GM12878 (cell line): ENCODE results near the gene GPR34. TPM values are rescaled to one million over a fixed set of nuclear protein-coding genes. Genes with fewer than 3 reads are reported as not detected.

Experiments
- BCL11A ChIP-seq: IDR thresholded peaks from 2 replicates; pipeline ENCODE4 v1.6.1; 2011; ENCODE audit warnings: low read depth, low read length
- CBFB ChIP-seq: IDR thresholded peaks from 2 replicates; pipeline ENCODE4 v1.6.1; 2016; ENCODE audit warnings: antibody characterized with exemption, low read depth
- CBX5 ChIP-seq: sonication (generic); IDR thresholded peaks from 2 replicates; pipeline ENCODE4 v1.6.1; 2016; ENCODE audit warnings: low read depth, moderate library complexity, mild to moderate bottlenecking, inconsistent platforms
- CEBPZ ChIP-seq: fragments of 150-350 bp; IDR thresholded peaks from 2 replicates; pipeline ENCODE4 v1.6.1; 2016; ENCODE audit warnings: low read depth, low read length
- E2F4 ChIP-seq: IDR thresholded peaks from 2 replicates; pipeline ENCODE4 v1.6.1; 2012; ENCODE audit warnings: low read depth, low read length, improper control_type of control experiment
- FOS ChIP-seq: IDR thresholded peaks from 3 replicates; pipeline ENCODE4 v1.6.1; 2011; ENCODE audit warnings: borderline replicate concordance; ENCODE audit not compliant: insufficient read length; ENCODE audit errors: extremely low read depth
- FOXM1 ChIP-seq: IDR thresholded peaks from 2 replicates; pipeline ENCODE4 v1.6.1; 2012; ENCODE audit warnings: low read depth, mild to moderate bottlenecking, inconsistent platforms, low read length, moderate library complexity
- HDGF ChIP-seq: fragments of 450-650 bp; IDR thresholded peaks from 2 replicates; pipeline ENCODE4 v1.6.1; 2016; ENCODE audit warnings: antibody characterized with exemption
- IRF3 ChIP-seq: fragments of 450-650 bp; IDR thresholded peaks from 2 replicates; pipeline ENCODE4 v1.6.1; 2014; ENCODE audit warnings: mild to moderate bottlenecking
- IRF4 ChIP-seq: IDR thresholded peaks from 2 replicates; pipeline ENCODE4 v1.6.1; 2011; ENCODE audit warnings: low read depth, low read length
- KAT2A ChIP-seq: conservative IDR thresholded peaks from 2 replicates; pipeline ENCODE4 v1.6.1; 2011; ENCODE audit warnings: low read depth, low read length; ENCODE audit not compliant: control insufficient read depth
- NFXL1 ChIP-seq: fragments of 450-650 bp; IDR thresholded peaks from 2 replicates; pipeline ENCODE4 v1.6.1; 2017; ENCODE audit warnings: antibody characterized with exemption, mild to moderate bottlenecking, borderline replicate concordance
- NKRF ChIP-seq: fragments of 450-650 bp; conservative IDR thresholded peaks from 2 replicates; pipeline ENCODE4 v1.6.1; 2017; ENCODE audit warnings: mild to moderate bottlenecking, moderate library complexity
- RAD51 ChIP-seq: fragments of 450-650 bp; IDR thresholded peaks from 2 replicates; pipeline ENCODE4 v1.6.1; 2016; ENCODE audit warnings: moderate library complexity, mild to moderate bottlenecking, inconsistent platforms
- REST ChIP-seq: IDR thresholded peaks from 2 replicates; pipeline ENCODE4 v1.6.1; 2012; ENCODE audit warnings: mild to moderate bottlenecking, low read depth, low read length
- SPI1 ChIP-seq: IDR thresholded peaks from 2 replicates; pipeline ENCODE4 v1.6.1; 2011; ENCODE audit warnings: low read depth, mild to moderate bottlenecking, low read length, moderate library complexity, borderline replicate concordance; ENCODE audit not compliant: insufficient read depth
- ZNF217 ChIP-seq: fragments of 450-650 bp; IDR thresholded peaks from 2 replicates; pipeline ENCODE4 v1.6.1; 2017; ENCODE audit warnings: antibody characterized with exemption, mild to moderate bottlenecking
- ZNF384 ChIP-seq: IDR thresholded peaks from 2 replicates; pipeline ENCODE4 v1.6.1; 2012; ENCODE audit warnings: low read depth, mild to moderate bottlenecking, low read length, improper control_type of control experiment, borderline replicate concordance
- polyA plus RNA-seq, 11 experiments: library from polyadenylated mRNA; depleted of rRNA in 4 of 11; unstranded in 6 of 11; stranded (reverse) in 5 of 11; fragments of >200 nt; fragmentation: Nextera tagmentation in 4 of 11; fragmentation: Illumina TruSeq in 1 of 11; extraction: Ambion mirVana in 4 of 11; extraction: Trizol in 1 of 11; gene quantifications; 1 replicate in 1 of 11; 2 replicates in 10 of 11; pipeline versions ENCODE4 v1.2.1 to v1.2.3, GENCODE V29; 2011 to 2016; ENCODE audit warnings: inconsistent platforms in 2 of 11, missing spikeins in 2 of 11, low read depth in 1 of 11
- total RNA-seq, 4 experiments: library from RNA; depleted of rRNA in 3 of 4; stranded (reverse); fragments of >200 nt in 3 of 4; fragmentation: Illumina TruSeq in 1 of 4; extraction: Trizol in 1 of 4; gene quantifications; 2 replicates each; pipeline versions ENCODE4 v1.2.1 to v1.2.3, GENCODE V29; 2013 to 2021

Gene GPR34
- total and polyA plus RNA-seq, 10 of the 15 experiments (the other 5 are each of a cell fraction or from before 2014, with no cell fraction given): 0.12 to 0.84 (median 0.28) TPM; not detected in 1

- TF ChIP-seq IRF3 (no peak), FOS (no peak), E2F4 (no peak), HDGF (no peak), BCL11A (peak; percentile 52; the same call in 1 of the 2 replicates), KAT2A (no peak), CEBPZ (no peak), ZNF384 (no peak), REST (no peak), CBFB (peak; percentile 57; the same call in 1 of the 2 replicates), IRF4 (peak; percentile 83), SPI1 (peak; percentile 94), NKRF (no peak), RAD51 (no peak), ZNF217 (peak; percentile 95), NFXL1 (no peak), FOXM1 (peak; percentile 85), CBX5 (peak; percentile 88)
Observed at GRCh38 chrX:41733939-41734338, 45.2 kb downstream of the GPR34 start (continued).
